Neural cell (in vitro differentiated cells): ENCODE measurements around the gene OR2A2.

Experiments
- EZH2 ChIP-seq: fragments of 200-600, 300-800 bp; shearing (Covaris generic), sonication (generic); IDR thresholded peaks from 2 replicates; pipeline ENCODE4 v1.6.1; 2014; ENCODE audit warnings: antibody characterized with exemption, low read length, borderline replicate concordance, mild to moderate bottlenecking; ENCODE audit not compliant: insufficient read depth, poor library complexity, severe bottlenecking
- POLR2AphosphoS5 ChIP-seq: IDR thresholded peaks from 2 replicates; pipeline ENCODE4 v1.6.1; 2012
- RAD21 ChIP-seq: fragments of 450-650 bp; conservative IDR thresholded peaks from 2 replicates; pipeline ENCODE4 v1.6.1; 2014; ENCODE audit warnings: antibody characterized with exemption, mild to moderate bottlenecking, moderate library complexity
- TF ChIP-seq, protein P1 (sequence below): fragments of 450-650 bp; IDR thresholded peaks from 2 replicates; pipeline ENCODE4 v1.5.1; 2014; ENCODE audit warnings: antibody characterized with exemption, mild to moderate bottlenecking, moderate library complexity; ENCODE audit not compliant: poor library complexity, severe bottlenecking

GRCh38 chr7:144086730-144087129, 22.7 kb upstream of the OR2A2 start:
- TF ChIP-seq, protein P1, sequence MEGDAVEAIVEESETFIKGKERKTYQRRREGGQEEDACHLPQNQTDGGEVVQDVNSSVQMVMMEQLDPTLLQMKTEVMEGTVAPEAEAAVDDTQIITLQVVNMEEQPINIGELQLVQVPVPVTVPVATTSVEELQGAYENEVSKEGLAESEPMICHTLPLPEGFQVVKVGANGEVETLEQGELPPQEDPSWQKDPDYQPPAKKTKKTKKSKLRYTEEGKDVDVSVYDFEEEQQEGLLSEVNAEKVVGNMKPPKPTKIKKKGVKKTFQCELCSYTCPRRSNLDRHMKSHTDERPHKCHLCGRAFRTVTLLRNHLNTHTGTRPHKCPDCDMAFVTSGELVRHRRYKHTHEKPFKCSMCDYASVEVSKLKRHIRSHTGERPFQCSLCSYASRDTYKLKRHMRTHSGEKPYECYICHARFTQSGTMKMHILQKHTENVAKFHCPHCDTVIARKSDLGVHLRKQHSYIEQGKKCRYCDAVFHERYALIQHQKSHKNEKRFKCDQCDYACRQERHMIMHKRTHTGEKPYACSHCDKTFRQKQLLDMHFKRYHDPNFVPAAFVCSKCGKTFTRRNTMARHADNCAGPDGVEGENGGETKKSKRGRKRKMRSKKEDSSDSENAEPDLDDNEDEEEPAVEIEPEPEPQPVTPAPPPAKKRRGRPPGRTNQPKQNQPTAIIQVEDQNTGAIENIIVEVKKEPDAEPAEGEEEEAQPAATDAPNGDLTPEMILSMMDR = no peak
- TF ChIP-seq POLR2AphosphoS5 (no peak), RAD21 (no peak), EZH2 (no peak)
